Vagina (tissue), 2 donors: ENCODE results near the gene PAWR.

Source experiments
- CTCF ChIP-seq, 3 experiments: fragments of 450-650 bp in 2 of 3; fragments of 200-600 bp in 1 of 3; sonication (generic) in 1 of 3; IDR thresholded peaks; one replicate each; pipeline ENCODE4 v1.5.1; 2017 to 2019; ENCODE audit warnings: antibody characterized with exemption in 3 of 3, mild to moderate bottlenecking in 2 of 3, moderate library complexity in 2 of 3
- POLR2A ChIP-seq, 2 donors: fragments of 450-650 bp; IDR thresholded peaks; one replicate each; pipeline ENCODE4 v1.6.1; 2017; ENCODE audit warnings: antibody characterized with exemption in 2 of 2, mild to moderate bottlenecking in 2 of 2, moderate library complexity in 2 of 2
- POLR2AphosphoS5 ChIP-seq, 2 donors: sonication (generic); formaldehyde crosslinking; IDR thresholded peaks; one replicate each; pipeline ENCODE4 v1.9.0; 2017; ENCODE audit warnings: antibody characterized with exemption in 2 of 2, mild to moderate bottlenecking in 2 of 2, low read depth in 1 of 2; ENCODE audit not compliant: insufficient read depth in 1 of 2

GRCh38 chr12:79687711-79688260, 3.0 kb downstream of the PAWR start:
- no peak for TF ChIP-seq POLR2A (IDR thresholded peaks at IDR 0.05)
- TF ChIP-seq CTCF (IDR thresholded peaks at IDR 0.05), result no peak
- TF ChIP-seq POLR2AphosphoS5 (IDR thresholded peaks at IDR 0.05; ENCODE audit: insufficient read depth in 1 of 2, low read depth in 1 of 2), result no peak
